ENCODE data around the gene GPR62. TPM values are rescaled to one million over a fixed set of nuclear protein-coding genes. Genes with fewer than 3 reads are reported as not detected.

Gene GPR62
- total and polyA plus RNA-seq, 9 of the 15 experiments (the other 6 are each of a cell fraction or from before 2014, with no cell fraction given) = not detected

DNA sequence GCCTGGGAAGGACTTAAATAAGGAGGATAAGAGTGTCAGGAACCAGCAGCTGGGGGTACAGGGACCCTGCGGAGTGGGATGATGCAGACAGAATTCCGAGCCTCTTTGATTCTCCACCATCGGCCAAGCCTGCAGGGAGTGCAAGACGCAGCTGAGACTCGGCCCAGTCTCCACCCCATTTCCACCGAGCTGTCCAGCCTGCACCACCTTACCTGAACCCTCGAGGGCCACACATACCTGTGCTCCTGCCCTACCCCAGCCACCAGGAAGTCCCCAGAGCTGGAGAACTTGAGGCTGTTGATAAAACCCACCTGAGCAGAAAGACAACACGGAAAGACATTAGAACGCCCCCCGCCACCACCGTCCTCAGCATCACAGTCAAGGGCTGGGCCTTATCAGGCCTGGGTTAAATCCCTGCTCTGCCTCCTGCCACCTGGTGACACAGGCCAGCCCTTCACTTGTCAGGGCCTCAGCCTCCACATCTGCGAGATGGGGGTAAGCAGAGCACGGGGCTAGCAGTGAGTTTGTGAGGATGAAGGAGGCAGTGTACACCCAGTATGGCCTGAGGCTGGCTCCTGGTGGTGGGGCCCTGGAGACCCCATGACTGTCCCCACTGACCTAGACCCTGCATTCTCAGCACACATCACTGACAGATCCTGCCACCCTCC, 21.6 kb upstream of the GPR62 start:
- no peak overlapping the region for H3K9ac ChIP-seq (ENCODE audit: insufficient read depth in 1 of 2, low read depth in 2 of 2, low read length in 2 of 2)
- no peak for TF ChIP-seq ZFP1 (CRISPR knock-in tag; IDR thresholded peaks at IDR 0.05)
- TF ChIP-seq ZNF354B (CRISPR knock-in tag; IDR thresholded peaks at IDR 0.05) = no peak
- TF ChIP-seq, protein P1, sequence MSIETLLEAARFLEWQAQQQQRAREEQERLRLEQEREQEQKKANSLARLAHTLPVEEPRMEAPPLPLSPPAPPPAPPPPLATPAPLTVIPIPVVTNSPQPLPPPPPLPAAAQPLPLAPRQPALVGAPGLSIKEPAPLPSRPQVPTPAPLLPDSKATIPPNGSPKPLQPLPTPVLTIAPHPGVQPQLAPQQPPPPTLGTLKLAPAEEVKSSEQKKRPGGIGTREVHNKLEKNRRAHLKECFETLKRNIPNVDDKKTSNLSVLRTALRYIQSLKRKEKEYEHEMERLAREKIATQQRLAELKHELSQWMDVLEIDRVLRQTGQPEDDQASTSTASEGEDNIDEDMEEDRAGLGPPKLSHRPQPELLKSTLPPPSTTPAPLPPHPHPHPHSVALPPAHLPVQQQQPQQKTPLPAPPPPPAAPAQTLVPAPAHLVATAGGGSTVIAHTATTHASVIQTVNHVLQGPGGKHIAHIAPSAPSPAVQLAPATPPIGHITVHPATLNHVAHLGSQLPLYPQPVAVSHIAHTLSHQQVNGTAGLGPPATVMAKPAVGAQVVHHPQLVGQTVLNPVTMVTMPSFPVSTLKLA (conservative IDR thresholded peaks at IDR 0.05) = no peak
- 0 out of 2 replicates have a peak, but pooled peaks have one; percentile 12 for TF ChIP-seq POLR2G (IDR thresholded peaks at IDR 0.05; ENCODE audit: low read depth, low read length)
- TF ChIP-seq RBFOX2 (IDR thresholded peaks at IDR 0.05; ENCODE audit: low read depth, low read length) = peak; percentile 45; the same call in 1 of the 2 replicates
- TF ChIP-seq ZNF695 (CRISPR knock-in tag; IDR thresholded peaks at IDR 0.05) = no peak
- WGBS (ENCODE audit: insufficient coverage, low coverage, missing lambda C conversion rate) = 90% methylated on average over 10 of the region's 13 CpGs
- no peaks in the 10 kb centered on the region for H3K27me3 ChIP-seq (ENCODE audit: control insufficient read depth in 2 of 2, insufficient read depth in 2 of 2, low read length in 2 of 2)
- no peak overlapping the region for H3K4me2 ChIP-seq (ENCODE audit: insufficient read depth, low read length)
- no peaks in the 10 kb centered on the region for H3K9me3 ChIP-seq (replicated peaks; ENCODE audit: control insufficient read depth, insufficient read depth, low read depth, low read length)
- no peaks in the 10 kb centered on the region for H3K9me1 ChIP-seq (ENCODE audit: control insufficient read depth, insufficient read depth, low read length)
- FAIRE-seq (no peak), ATAC-seq (no peak), DNase-seq (ENCODE audit: extremely low read depth in 1 of 4, low spot score in 3 of 4) (no peak)
- intact Hi-C loops (cut with micrococcal nuclease) = no loop called here
- peaks cover 3% of the 10 kb centered on the region; the same call in 2 of the 3 replicates for H3K79me2 ChIP-seq (ENCODE audit: control insufficient read depth, insufficient read depth, low read length)
- H4K20me1 ChIP-seq (replicated peaks; ENCODE audit: control insufficient read depth, insufficient read depth, low read length) = no peaks in the 10 kb centered on the region
- peaks cover 0 to 5% of the 10 kb centered on the region in 2 experiments; a peak in 3 of 5 replicates for H3K4me1 ChIP-seq (replicated peaks in 1 of 2; ENCODE audit: control insufficient read depth in 2 of 2, insufficient read depth in 2 of 2, low read length in 2 of 2)
- in situ Hi-C loops (cut with MboI) = no loop called here
- BruUV-seq (replicated peaks) = no TSS peak
- no peak overlapping the region for H3K27ac ChIP-seq (ENCODE audit: extremely low read depth, low read depth, low read length)
- H3K36me3 ChIP-seq (ENCODE audit: control insufficient read depth, insufficient read depth, low read length) = peaks cover 56% of the 10 kb centered on the region; the same call in 2 of the 3 replicates
- ChIA-PET POLR2A (interaction anchor here (0.5 to 1.2 kb wide), 5 partner anchors 10 to 649 kb away, joined by 3 to 4 read pairs (median 3); partner anchors contain the start of gene RPL29), CTCF (ENCODE audit: low intra/inter-chr PET ratio) (no interaction called here)
- H2AFZ ChIP-seq (ENCODE audit: low read depth, low read length) = no peak overlapping the region
- H3K4me3 ChIP-seq = no peak overlapping the region

Measured in K562 (cell line).